Measurements from ENCODE around the gene CDH13.

DNA sequence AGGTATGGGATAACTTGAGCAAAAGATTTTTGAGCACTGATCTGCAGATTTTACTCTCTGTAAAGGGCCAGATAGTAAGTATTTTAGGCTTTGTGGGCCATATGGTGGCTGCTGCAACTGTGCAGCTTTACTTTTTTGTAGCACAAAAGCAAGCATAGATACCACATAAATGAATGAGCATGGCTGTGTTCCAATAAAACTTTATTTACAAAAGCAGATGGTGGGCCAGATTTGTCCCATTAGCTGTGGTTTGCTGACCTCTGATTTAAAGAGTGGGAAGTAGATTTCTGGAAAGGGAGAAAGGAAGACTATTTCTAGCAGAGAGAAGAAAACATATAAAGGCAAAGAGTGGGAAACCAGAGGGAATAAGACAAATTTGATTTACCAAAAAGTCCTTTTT lies 882.5 kb downstream of the CDH13 start:
- TF ChIP-seq ZNF311 (tag by site-specific recombination; IDR thresholded peaks at IDR 0.05; ENCODE audit: borderline replicate concordance) (no peak), ZNF664 (tag by site-specific recombination; IDR thresholded peaks at IDR 0.05) (no peak), ZNF843 (tag by site-specific recombination; IDR thresholded peaks at IDR 0.05) (no peak), ZNF792 (tag by site-specific recombination; IDR thresholded peaks at IDR 0.05) (no peak), OSR2 (tag by site-specific recombination; IDR thresholded peaks at IDR 0.05) (no peak), ZBTB1 (tag by site-specific recombination; IDR thresholded peaks at IDR 0.05) (no peak), KLF16 (tag by site-specific recombination; IDR thresholded peaks at IDR 0.05) (no peak), KLF9 (tag by site-specific recombination; IDR thresholded peaks at IDR 0.05; ENCODE audit: low read depth) (no peak), SP2 (tag by site-specific recombination; IDR thresholded peaks at IDR 0.05) (no peak), HOXA7 (CRISPR knock-in tag; IDR thresholded peaks at IDR 0.05; ENCODE audit: borderline replicate concordance) (no peak), MZF1 (tag by site-specific recombination; IDR thresholded peaks at IDR 0.05; ENCODE audit: borderline replicate concordance) (no peak), PBX3 (CRISPR knock-in tag; IDR thresholded peaks at IDR 0.05) (no peak)
- TF ChIP-seq, protein P1, sequence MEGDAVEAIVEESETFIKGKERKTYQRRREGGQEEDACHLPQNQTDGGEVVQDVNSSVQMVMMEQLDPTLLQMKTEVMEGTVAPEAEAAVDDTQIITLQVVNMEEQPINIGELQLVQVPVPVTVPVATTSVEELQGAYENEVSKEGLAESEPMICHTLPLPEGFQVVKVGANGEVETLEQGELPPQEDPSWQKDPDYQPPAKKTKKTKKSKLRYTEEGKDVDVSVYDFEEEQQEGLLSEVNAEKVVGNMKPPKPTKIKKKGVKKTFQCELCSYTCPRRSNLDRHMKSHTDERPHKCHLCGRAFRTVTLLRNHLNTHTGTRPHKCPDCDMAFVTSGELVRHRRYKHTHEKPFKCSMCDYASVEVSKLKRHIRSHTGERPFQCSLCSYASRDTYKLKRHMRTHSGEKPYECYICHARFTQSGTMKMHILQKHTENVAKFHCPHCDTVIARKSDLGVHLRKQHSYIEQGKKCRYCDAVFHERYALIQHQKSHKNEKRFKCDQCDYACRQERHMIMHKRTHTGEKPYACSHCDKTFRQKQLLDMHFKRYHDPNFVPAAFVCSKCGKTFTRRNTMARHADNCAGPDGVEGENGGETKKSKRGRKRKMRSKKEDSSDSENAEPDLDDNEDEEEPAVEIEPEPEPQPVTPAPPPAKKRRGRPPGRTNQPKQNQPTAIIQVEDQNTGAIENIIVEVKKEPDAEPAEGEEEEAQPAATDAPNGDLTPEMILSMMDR (tag by site-specific recombination; IDR thresholded peaks at IDR 0.05) = no peak

Data from HEK293 (cell line).